ENCODE measurements around the gene RGMA. TPM values are rescaled to one million over a fixed set of nuclear protein-coding genes. Genes with fewer than 3 reads are reported as not detected.
A peak's percentile ranks its signal among the peaks of the same experiment; 100 is the strongest.

RGMA gene
- total RNA-seq, 1 experiment from 2014 or later, result 41.4 TPM

DNA sequence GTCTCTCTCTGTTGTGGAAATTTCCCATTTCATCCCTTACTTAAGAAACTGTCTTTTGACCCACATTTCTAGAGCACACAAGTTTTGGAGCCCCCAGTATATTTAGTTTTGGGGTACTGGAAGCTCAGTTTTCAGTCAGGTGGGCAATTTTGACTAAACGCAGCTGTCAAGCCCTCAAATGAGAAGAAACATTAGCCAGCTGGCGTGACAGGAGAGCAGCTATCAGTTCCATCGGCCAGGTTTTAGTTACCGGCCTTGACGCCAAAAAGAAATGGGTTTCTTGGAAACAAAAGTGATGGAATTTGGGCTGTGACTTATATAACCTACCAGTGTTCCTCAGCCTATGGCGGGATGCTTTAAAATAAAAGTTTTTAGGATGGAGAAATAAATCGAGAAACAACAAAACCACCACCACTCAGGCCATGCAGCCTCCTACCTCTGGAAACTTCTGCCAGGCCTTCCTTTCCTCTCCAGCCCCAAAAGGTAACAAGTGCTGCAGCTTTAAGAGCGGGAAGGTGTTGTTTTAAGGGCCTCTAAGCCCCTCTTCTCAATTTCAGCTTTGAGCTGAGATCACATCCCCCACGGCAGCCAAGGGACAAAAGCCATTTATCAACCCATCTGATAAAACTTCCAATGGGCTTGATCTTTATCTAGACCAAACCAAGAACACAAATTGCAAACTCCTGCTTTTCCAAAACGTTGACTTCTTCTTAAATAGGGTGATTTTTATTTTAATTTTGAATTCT lies 18.3 kb downstream of the RGMA start:
- Histone ChIP-seq H3K4me1 (ENCODE audit: insufficient read depth, low read length) (peaks cover 8% of the 10 kb centered on the region; the same call in 1 of the 2 replicates), H4K5ac (ENCODE audit: insufficient read length, low read depth, low read length) (no peak overlapping the region), H2BK15ac (ENCODE audit: low read depth, low read length) (no peak overlapping the region), H3K9ac (ENCODE audit: extremely low read depth, insufficient read length, low read length) (no peak overlapping the region), H2BK12ac (ENCODE audit: insufficient read length, low read depth, low read length) (no peak overlapping the region), H3K27ac (ENCODE audit: insufficient read length, low read depth, low read length) (no peak overlapping the region), H2BK5ac (ENCODE audit: insufficient read length, low read length) (no peak overlapping the region), H4K91ac (ENCODE audit: insufficient read length, low read depth, low read length) (no peak overlapping the region), H3K27me3 (ENCODE audit: insufficient read depth, low read length) (no peaks in the 10 kb centered on the region; the same call in 1 of the 2 replicates), H3K18ac (ENCODE audit: insufficient read length, low read depth, low read length) (no peak overlapping the region), H2AFZ (ENCODE audit: low read length) (no peak overlapping the region), H3T11ph (ENCODE audit: low read length) (no peak overlapping the region), H4K20me1 (ENCODE audit: control insufficient read depth, insufficient read depth, insufficient read length) (no peaks in the 10 kb centered on the region), H3K23me2 (ENCODE audit: insufficient read length, low read depth, low read length, poor library complexity, severe bottlenecking) (peaks cover 19% of the 10 kb centered on the region), H4K8ac (replicated peaks; ENCODE audit: insufficient read length, low read depth, low read length) (no peak overlapping the region), H2BK120ac (ENCODE audit: low read depth, low read length, poor library complexity, severe bottlenecking) (no peak overlapping the region), H3K4ac (ENCODE audit: low read depth, low read length) (no peak overlapping the region), H3K4me2 (ENCODE audit: insufficient read depth, insufficient read length, low read length) (peak overlapping the region; percentile 52), H2AK5ac (ENCODE audit: insufficient read length, low read length) (no peak overlapping the region), H3K79me1 (ENCODE audit: insufficient read depth, low read depth, low read length, poor library complexity, severe bottlenecking) (peaks cover 6% of the 10 kb centered on the region), H3K23ac (ENCODE audit: insufficient read length, low read depth, low read length) (no peak overlapping the region), H3K79me2 (ENCODE audit: insufficient read depth, low read length) (peaks cover 22% of the 10 kb centered on the region; the same call in 1 of the 2 replicates), H3K14ac (ENCODE audit: insufficient read depth, low read length) (no peak overlapping the region), H2BK20ac (ENCODE audit: low read depth, low read length, poor library complexity, severe bottlenecking) (no peak overlapping the region), H3K56ac (ENCODE audit: insufficient read length, low read depth, low read length) (no peak overlapping the region), H3K9me3 (ENCODE audit: control insufficient read depth, low read depth, low read length) (no peaks in the 10 kb centered on the region)
- TF ChIP-seq CTCF (conservative IDR thresholded peaks at IDR 0.05), result no peak
- DNase-seq, result no peak
- peak overlapping the region; percentile 13 to 99 (median 96); a peak in 5 of 7 replicates for H3K27ac Mint-ChIP-seq
- peaks cover 23% of the 10 kb centered on the region for H3K27me3 Mint-ChIP-seq (ENCODE audit: low read depth)
- H3K4me1 Mint-ChIP-seq, result peaks cover 65 to 74% of the 10 kb centered on the region in 2 experiments
- H3K9me3 Mint-ChIP-seq, result no peaks in the 10 kb centered on the region; a peak in 1 of 5 replicates
- H3K36me3 Mint-ChIP-seq (ENCODE audit: insufficient read depth in 1 of 3, low read depth in 3 of 3), result peaks cover 19 to 57% (median 30%) of the 10 kb centered on the region in 3 experiments
- no CpG with 5 or more reads among the region's 10 CpGs for WGBS (ENCODE audit: extremely low coverage, insufficient read length, low lambda C conversion rate)
- H3K4me3 Mint-ChIP-seq, result peak overlapping the region; percentile 87 to 98

All from H9 (cell line).